GM12892 (cell line): ENCODE results near the gene SLC35F4.

Source experiments
- DNase-seq: peaks from one replicate; pipeline ENCODE4 v3.0.0; 2011; ENCODE audit not compliant: insufficient read length
- FAIRE-seq: peaks from 2 replicates; lab custom pipeline; 2011; peaks lifted over from hg19 to GRCh38; lab: Jason Lieb, UNC
- POLR2A ChIP-seq: IDR thresholded peaks from 2 replicates; pipeline ENCODE4 v1.6.1; 2011; ENCODE audit warnings: low read depth, low read length, control low read depth
- POLR2AphosphoS5 ChIP-seq: IDR thresholded peaks from 2 replicates; pipeline ENCODE4 v1.6.1; 2011; ENCODE audit warnings: low read depth, low read length, control low read depth
- TAF1 ChIP-seq: IDR thresholded peaks from 2 replicates; pipeline ENCODE4 v1.6.1; 2011; ENCODE audit warnings: low read depth, mild to moderate bottlenecking, control low read depth, low read length, borderline replicate concordance

The SLC35F4 gene

DNA sequence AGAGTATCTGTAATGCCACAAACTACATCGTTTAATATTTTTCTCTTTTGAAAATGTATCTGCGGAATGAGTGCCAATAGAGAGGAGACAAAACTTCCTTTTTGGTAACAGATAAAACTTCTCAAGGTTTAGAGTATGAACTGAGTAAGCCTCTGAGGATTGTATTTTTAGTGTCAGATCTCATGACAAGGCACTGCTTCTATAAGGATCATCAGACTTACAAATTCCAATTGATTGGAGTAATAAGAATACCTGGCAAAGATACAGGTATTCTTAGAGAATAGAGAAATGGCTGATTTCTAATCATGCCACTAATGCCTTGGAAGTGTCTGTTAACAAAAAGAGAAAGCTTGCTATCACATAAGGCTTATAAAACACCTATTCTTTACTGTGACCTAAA is 45.3 kb downstream of the SLC35F4 start:
- FAIRE-seq: no peak
- TF ChIP-seq POLR2AphosphoS5 (no peak), TAF1 (no peak), POLR2A (no peak)

DNA sequence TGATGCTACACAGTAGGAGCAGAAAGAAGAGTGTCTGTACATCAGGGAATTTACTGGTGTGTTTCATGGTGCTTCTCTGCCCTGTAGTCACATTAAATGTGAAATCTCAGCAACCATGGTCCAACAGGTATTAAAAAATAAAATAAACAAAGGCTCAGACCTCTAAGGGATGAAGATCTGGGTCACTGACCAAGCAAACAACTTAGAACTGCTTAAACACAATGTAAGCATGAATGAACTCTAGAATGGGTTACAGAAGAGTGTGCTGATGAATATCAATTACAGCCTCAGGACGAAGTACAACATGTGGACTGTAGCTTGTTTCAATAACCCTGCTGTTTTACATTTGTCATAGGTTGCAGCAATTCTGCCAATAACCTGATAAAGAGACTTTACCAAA is 47.4 kb downstream of the SLC35F4 start:
- DNase-seq (no peak), FAIRE-seq (no peak)
- no peak for TF ChIP-seq TAF1

More for the DNA sequence above, 45.3 kb downstream of the SLC35F4 start:
- DNase-seq: no peak

DNA sequence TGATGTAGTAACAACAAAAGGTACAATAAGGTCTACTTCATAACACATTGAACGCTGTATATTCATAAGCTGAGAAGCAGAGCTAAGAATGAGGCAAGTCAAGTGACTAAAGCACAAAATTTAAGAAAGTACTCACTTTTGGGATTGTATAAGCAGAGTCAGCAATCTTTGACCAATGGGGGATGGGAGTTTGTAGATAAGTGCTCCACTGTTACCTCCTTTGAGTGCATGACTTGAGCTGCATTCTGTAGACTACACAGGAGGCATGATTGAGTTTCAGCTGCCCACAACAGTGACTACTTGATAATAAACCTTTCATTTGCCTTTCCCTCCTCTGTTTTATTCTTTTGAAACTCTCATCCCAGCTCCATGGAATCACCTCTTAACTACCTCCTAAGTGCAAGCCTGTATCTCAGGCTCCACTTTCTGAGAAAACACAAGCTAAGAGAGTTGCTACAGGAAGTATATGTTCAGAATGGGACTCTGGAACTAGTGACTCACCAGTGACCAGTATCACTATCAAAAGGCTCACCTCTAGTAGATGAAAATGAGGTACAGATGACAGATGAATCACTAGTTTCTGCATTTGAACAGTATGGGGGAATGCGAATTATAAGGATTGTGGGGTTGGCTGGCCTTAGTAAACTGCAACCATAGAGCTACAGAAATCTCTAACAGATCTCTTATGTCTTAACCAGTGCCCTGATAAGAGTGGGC is 49.2 kb downstream of the SLC35F4 start:
- DNase-seq (no peak), FAIRE-seq (no peak)
- TF ChIP-seq POLR2AphosphoS5 (no peak), TAF1 (no peak), POLR2A (no peak)

DNA sequence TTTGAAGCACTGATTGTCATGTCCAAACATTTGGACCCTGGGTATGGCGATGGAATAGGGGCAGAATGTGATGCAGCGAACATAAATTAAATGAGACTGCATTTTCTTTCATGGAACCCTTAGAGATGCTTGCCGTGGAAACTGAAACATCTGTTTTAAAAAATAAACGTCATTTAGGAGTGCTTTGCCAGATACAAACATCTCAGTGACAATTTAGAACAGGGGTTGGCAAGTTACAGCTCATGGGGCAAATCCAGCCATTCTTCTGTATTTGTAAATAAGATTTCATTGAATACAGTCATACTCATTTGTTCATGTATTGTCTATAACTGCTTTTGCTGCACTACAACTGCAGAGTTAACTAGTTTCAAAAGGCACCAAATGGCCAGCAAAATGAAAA is 51.2 kb downstream of the SLC35F4 start:
- no peak for FAIRE-seq
- TF ChIP-seq POLR2AphosphoS5 (no peak), POLR2A (no peak), TAF1 (no peak)

DNA sequence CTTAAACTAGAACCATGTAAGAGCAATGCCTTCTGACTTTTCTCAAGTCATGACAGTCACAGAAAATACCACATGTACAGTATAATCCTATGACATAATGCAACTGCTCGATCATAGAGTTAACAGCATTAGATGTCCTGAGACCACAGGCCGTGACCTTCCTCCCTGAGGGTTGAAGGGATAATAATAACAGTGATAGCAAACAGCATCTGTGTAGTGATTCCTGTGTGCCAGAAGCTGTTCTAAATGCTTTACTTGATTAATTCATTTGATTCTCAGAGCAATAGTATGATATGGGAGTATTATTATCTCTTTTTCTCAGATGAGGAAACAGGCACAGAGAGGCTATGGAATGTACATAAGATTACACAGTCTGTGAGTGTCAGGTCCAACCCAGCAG is 53.2 kb downstream of the SLC35F4 start:
- FAIRE-seq (no peak), DNase-seq (no peak)
- no peak for TF ChIP-seq POLR2A
- no peak for TF ChIP-seq TAF1
- TF ChIP-seq POLR2AphosphoS5: no peak

More for the DNA sequence above, 51.2 kb downstream of the SLC35F4 start:
- DNase-seq: no peak

DNA sequence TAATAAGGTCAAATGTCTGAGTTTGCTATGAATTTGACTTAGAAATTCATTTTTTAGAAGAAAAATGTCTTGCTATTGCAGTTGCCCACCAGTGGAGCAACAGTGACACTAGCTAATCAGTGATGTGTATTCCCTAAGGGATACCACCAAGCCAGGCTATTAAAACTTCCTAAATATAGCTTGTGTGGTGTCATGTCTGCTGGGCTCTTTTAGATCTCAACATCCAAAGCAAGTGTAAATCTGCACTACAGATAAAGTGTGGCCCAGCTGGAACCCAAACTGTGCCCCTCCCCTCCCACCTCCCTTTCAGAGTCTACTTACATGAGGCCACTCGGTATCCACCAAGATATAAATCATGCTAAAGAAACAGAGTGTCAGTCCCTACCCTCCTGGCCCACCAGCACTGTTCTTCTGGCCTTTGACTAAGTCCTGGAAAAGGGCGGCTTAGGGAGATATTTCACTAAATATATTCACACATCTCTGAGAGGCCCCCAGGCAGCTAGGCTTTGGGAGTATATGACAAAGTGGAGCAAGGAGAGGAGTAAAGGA is 53.8 kb downstream of the SLC35F4 start:
- FAIRE-seq (no peak), DNase-seq (no peak)

DNA sequence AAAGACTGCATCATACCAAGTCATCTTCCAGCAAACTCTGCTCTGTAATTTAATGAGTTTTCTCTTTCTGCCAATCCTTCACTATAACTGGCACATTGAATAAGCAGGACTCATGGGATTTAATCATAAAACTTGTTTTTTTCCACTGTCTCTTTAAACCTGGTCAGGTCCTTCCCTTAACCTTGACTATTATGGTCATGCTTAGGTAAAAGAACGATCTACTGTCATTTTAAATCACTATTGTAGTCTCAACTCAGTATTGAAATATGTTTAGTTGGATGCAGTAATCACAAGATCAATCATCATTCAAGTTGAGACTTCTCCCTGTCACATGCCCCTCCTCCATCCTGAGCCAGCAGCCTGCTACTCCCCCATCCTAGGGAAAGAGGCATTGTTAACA is 56.1 kb downstream of the SLC35F4 start:
- DNase-seq (no peak), FAIRE-seq (no peak)
- TF ChIP-seq TAF1: no peak
- TF ChIP-seq POLR2AphosphoS5: no peak
- no peak for TF ChIP-seq POLR2A

More for the DNA sequence above, 53.8 kb downstream of the SLC35F4 start:
- TF ChIP-seq POLR2A: no peak
- TF ChIP-seq POLR2AphosphoS5: no peak
- TF ChIP-seq TAF1: no peak

DNA sequence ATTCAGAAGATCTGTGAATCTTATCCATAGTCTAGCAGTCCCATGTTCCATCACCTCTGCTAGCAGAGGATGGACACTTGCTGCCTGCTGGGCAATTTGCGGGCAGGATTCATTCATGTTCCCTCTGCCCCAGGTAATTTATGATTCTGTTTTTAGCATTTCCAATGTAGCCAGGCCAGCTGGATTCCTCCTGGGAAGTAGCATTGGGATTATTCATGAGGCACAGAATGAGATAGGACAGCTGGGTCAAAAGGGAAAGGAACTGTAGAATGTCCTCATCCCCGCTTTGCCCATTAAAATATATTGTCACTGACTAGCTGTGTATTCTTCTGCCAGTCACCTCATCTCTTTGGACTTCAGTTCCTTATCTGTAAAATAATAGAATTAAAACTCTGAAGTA is 68.7 kb downstream of the SLC35F4 start:
- no peak for FAIRE-seq

DNA sequence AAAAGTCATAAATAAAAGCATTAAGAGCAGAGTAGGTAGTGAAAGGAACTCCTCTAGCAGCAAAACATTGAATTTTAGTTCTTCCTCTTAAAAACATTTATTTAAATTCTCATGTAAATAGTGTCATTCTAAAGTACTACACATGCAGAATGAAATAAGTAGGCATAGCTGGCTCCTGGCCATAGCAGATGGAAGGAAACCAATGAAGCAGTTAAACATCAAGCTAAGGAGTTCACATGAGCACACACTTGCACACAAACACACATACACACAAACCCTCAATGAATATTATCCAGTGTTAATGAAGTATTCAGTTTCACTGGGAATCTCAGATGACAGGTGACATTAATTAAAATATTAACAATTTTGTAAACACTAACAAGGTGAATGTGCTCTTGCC is 69.3 kb downstream of the SLC35F4 start:
- no peak for DNase-seq
- no peak for FAIRE-seq
- TF ChIP-seq POLR2AphosphoS5 (no peak), TAF1 (no peak), POLR2A (no peak)

More for the DNA sequence above, 68.7 kb downstream of the SLC35F4 start:
- no peak for TF ChIP-seq POLR2A
- no peak for TF ChIP-seq POLR2AphosphoS5
- no peak for TF ChIP-seq TAF1
- DNase-seq: no peak

DNA sequence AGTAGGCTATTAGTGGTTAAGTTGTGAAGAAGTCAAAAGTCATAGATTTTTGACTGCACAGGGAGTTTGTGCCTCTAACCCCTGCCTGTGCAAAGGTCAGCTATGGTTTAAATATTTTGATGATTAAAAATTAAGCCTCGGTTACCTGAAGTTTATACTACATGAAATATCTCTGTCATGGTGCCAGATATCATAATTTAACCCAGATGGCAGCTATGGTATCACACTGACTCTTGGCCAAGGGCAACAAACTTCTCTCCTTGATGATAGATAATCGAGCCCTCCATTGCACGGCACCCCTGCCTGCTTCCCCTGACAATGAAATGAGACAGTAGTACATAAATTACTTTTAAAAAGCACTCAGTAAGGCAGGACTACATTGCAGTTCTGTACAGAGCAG is 80.8 kb downstream of the SLC35F4 start:
- DNase-seq: no peak
- TF ChIP-seq POLR2AphosphoS5 (no peak), POLR2A (no peak), TAF1 (no peak)
- no peak for FAIRE-seq

DNA sequence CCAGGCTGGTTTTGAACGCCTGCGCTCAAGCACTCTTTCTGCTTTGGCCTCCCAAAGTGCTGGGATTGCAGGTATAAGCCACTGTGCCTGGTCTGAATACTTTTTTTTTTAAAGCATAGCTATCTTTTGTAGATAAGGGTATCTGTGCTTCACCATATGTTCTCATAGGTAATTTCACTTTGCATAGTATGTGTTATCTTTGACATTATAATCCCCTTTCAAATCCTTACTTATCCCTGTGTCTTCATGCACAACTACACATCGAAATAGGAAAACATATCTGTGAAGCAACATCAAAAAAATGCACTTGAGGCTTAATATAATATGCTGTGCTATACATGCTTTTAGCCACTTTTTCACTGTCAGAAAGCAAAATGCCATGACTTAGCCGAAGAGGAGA is 94.1 kb downstream of the SLC35F4 start:
- DNase-seq (no peak), FAIRE-seq (no peak)
- no peak for TF ChIP-seq POLR2A
- TF ChIP-seq TAF1: no peak
- no peak for TF ChIP-seq POLR2AphosphoS5

DNA sequence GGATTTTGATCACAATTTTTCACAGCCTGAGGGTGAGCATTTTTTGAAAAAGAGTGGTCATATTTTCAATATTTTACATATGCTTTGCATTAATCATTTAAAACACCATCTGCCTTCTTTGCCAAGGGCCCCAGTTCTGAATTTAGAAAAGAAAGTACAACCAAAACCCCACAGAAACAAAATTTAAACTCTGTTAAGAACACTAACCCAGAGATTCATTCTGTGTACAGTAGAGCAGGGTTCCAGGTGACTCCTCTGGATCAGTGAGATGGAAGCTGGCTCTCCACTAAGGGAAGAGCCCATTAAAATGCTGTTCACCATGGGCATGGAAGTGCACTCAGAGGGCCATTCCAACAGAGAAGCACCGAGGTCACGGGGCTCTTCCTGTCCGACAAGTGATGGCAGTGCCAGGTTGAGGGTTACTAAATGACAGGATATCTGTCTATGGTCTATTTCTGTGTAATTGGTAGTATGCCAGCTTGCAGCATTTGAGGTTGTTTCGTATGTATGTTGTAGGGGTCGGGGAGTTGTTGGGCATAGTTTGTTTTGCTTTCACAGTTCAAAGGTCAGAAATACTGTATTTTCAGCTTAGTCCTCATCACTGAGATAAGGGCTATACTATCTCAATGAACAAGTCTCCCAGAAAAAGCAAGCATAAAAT is 95.9 kb downstream of the SLC35F4 start:
- TF ChIP-seq POLR2AphosphoS5 (no peak), POLR2A (no peak), TAF1 (no peak)
- DNase-seq (no peak), FAIRE-seq (no peak)

DNA sequence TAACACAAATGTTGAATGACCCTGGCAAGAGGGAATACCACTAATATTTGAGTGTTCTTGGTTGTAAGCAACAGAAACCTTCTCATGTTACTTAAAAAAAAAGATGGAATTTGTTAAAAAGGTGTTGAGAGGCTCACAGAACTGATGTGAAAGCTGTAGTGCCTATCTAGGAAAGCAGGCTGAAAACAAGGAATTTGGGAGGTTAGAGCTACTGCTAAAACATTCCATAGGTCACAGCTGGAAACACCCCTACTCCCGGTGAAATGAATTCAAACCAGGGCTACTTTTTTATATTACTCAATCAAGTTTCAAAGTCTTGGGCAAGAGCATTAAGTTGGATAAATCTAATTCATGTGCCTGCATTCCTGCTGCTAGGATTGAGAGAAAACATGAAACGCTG is 104.1 kb downstream of the SLC35F4 start:
- DNase-seq (no peak), FAIRE-seq (no peak)
- TF ChIP-seq TAF1: no peak
- no peak for TF ChIP-seq POLR2A
